ENCODE measurements around the gene FKBP11. TPM values are rescaled to one million over a fixed set of nuclear protein-coding genes. Genes with fewer than 3 reads are reported as not detected.

The FKBP11 gene
- total and polyA plus RNA-seq, 2 of the 8 experiments (the other 6 are each of a cell fraction or from before 2014, with no cell fraction given): 45.7 to 65.1 TPM

- Histone ChIP-seq H3K27me3 (replicated peaks in 1 of 4; ENCODE audit: control insufficient read depth in 3 of 4, extremely low read depth in 1 of 4, insufficient read depth in 3 of 4, low read length in 3 of 4) (no peaks in the 10 kb centered on the region), H2BK15ac (ENCODE audit: low read length) (no peak overlapping the region), H3K9me3 (ENCODE audit: insufficient read depth in 2 of 2, low read depth in 1 of 2, low read length in 1 of 2) (no peaks in the 10 kb centered on the region), H2AK5ac (ENCODE audit: low read depth, low read length) (no peak overlapping the region), H4K5ac (ENCODE audit: insufficient read length, low read depth, low read length) (no peak overlapping the region), H2AFZ (ENCODE audit: low read length) (no peak overlapping the region), H3K9ac (replicated peaks in 1 of 4; ENCODE audit: extremely low read depth in 1 of 4, low read depth in 3 of 4, low read length in 3 of 4) (no peak overlapping the region), H3K36me3 (ENCODE audit: control insufficient read depth in 2 of 4, insufficient read depth in 4 of 4, low read length in 3 of 4) (no peaks in the 10 kb centered on the region), H3K4me2 (ENCODE audit: insufficient read depth in 1 of 2, low read depth in 2 of 2, low read length in 2 of 2) (no peak overlapping the region), H3K27ac (ENCODE audit: low read depth, low read length) (no peak overlapping the region), H3K79me1 (ENCODE audit: low read depth, low read length) (no peaks in the 10 kb centered on the region), H4K20me1 (replicated peaks in 1 of 2; ENCODE audit: control insufficient read depth in 1 of 2, insufficient read depth in 2 of 2, low read length in 2 of 2) (no peaks in the 10 kb centered on the region), H3K14ac (ENCODE audit: insufficient read length) (no peak overlapping the region), H3K23me2 (ENCODE audit: low read depth, low read length) (no peaks in the 10 kb centered on the region; the same call in none of the 2 replicates), H2BK5ac (ENCODE audit: low read depth, low read length) (no peak overlapping the region), H3K79me2 (ENCODE audit: control insufficient read depth in 1 of 2, insufficient read depth in 2 of 2, low read length in 2 of 2) (no peaks in the 10 kb centered on the region), H3K4ac (replicated peaks; ENCODE audit: insufficient read length, low read depth, low read length) (no peak overlapping the region), H2BK12ac (ENCODE audit: low read depth, low read length) (no peak overlapping the region), H3K18ac (ENCODE audit: extremely low read depth, low read length) (no peak overlapping the region), H4K8ac (ENCODE audit: extremely low read depth, insufficient read depth, low read length) (no peak overlapping the region), H3K23ac (ENCODE audit: insufficient read length) (no peak overlapping the region), H4K91ac (replicated peaks; ENCODE audit: insufficient read length, low read length) (no peak overlapping the region), H3K4me1 (replicated peaks in 1 of 4; ENCODE audit: control insufficient read depth in 3 of 4, insufficient read depth in 4 of 4, low read length in 3 of 4) (peaks cover 15 to 25% (median 19%) of the 10 kb centered on the region in 4 experiments), H2BK20ac (ENCODE audit: low read length) (no peak overlapping the region), H3K56ac (replicated peaks; ENCODE audit: insufficient read length, low read depth, low read length) (no peak overlapping the region), H2BK120ac (replicated peaks; ENCODE audit: low read depth, low read length) (no peak overlapping the region), H3K4me3 (ENCODE audit: extremely low read depth in 1 of 4, insufficient read depth in 2 of 4, low read depth in 3 of 4, low read length in 4 of 4) (no peak overlapping the region)
- WGBS, 2 experiments (ENCODE audit: extremely low coverage in 1 of 2, insufficient coverage in 1 of 2, insufficient read length in 1 of 2, insufficient replicate concordance in 2 of 2, low coverage in 1 of 2, low lambda C conversion rate in 2 of 2, missing lambda C conversion rate in 1 of 2): 98% methylated on average over 9 of the region's 9 CpGs; no CpG with 5 or more reads in 1 of the 2 experiments
- ChIA-PET POLR2A (ENCODE audit: partially characterized antibody) (interaction anchor here (1.0 to 23.7 kb wide), 4 partner anchors 9 to 51 kb away, joined by 3 to 651 read pairs (median 4); partner anchors contain the start of genes DDX23, FKBP11 and RND1), CTCF (ENCODE audit: partially characterized antibody) (interaction anchor here (1.6 to 20.7 kb wide), 3 partner anchors 10 to 107 kb away, joined by 3 to 678 read pairs (median 30); partner anchors contain the start of genes DDX23 and RND1)
- FAIRE-seq: no peak
- DNase-seq (ENCODE audit: low read depth in 1 of 2, low spot score in 2 of 2): no peak
- no peak for TF ChIP-seq SIN3A (conservative IDR thresholded peaks at IDR 0.05 in 1 of 2, IDR thresholded peaks at IDR 0.05 in 1 of 2; ENCODE audit: low read depth in 1 of 2, low read length in 2 of 2)
- no peak for TF ChIP-seq SP2 (IDR thresholded peaks at IDR 0.05; ENCODE audit: low read length)
- no peak for TF ChIP-seq CEBPB (IDR thresholded peaks at IDR 0.05; ENCODE audit: low read depth, low read length)
- TF ChIP-seq POLR2AphosphoS5 (IDR thresholded peaks at IDR 0.05; ENCODE audit: low read depth, low read length): no peak
- no peak for TF ChIP-seq CBX5 (IDR thresholded peaks at IDR 0.05; ENCODE audit: low read depth, low read length)
- no peak for TF ChIP-seq JUND (IDR thresholded peaks at IDR 0.05; ENCODE audit: low read length)
- no peak for TF ChIP-seq TCF12 (IDR thresholded peaks at IDR 0.05; ENCODE audit: low read depth, low read length)
- TF ChIP-seq, protein P1, sequence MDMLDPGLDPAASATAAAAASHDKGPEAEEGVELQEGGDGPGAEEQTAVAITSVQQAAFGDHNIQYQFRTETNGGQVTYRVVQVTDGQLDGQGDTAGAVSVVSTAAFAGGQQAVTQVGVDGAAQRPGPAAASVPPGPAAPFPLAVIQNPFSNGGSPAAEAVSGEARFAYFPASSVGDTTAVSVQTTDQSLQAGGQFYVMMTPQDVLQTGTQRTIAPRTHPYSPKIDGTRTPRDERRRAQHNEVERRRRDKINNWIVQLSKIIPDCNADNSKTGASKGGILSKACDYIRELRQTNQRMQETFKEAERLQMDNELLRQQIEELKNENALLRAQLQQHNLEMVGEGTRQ (IDR thresholded peaks at IDR 0.05; ENCODE audit: low read length): no peak
- no peak for TF ChIP-seq POLR2A (IDR thresholded peaks at IDR 0.05; ENCODE audit: control extremely low read depth in 1 of 2, low read depth in 2 of 2, low read length in 2 of 2)
- TF ChIP-seq ASH2L (IDR thresholded peaks at IDR 0.05; ENCODE audit: low read length): no peak
- TF ChIP-seq, protein P2, sequence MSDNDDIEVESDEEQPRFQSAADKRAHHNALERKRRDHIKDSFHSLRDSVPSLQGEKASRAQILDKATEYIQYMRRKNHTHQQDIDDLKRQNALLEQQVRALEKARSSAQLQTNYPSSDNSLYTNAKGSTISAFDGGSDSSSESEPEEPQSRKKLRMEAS (IDR thresholded peaks at IDR 0.05): no peak
- no peak for TF ChIP-seq MAFK (IDR thresholded peaks at IDR 0.05; ENCODE audit: low read depth, low read length)
- TF ChIP-seq ZNF274 (IDR thresholded peaks at IDR 0.05; ENCODE audit: borderline replicate concordance, extremely low read depth, low read length): no peak
- no peak for TF ChIP-seq TAF1 (IDR thresholded peaks at IDR 0.05; ENCODE audit: low read depth, low read length)
- TF ChIP-seq KDM1A (IDR thresholded peaks at IDR 0.05; ENCODE audit: borderline replicate concordance, low read length): no peak
Measured at GRCh38 chr12:48880647-48881046, 44.6 kb downstream of the FKBP11 start.

Measured in H1 (cell line).